GM21423 (cell line): ENCODE data around the gene PSRC1.

ENCODE experiments used
- ATAC-seq: cut with Tn5 transposase; IDR thresholded peaks from one replicate; pipeline ENCODE4 v1.9.1; 2021; ENCODE audit warnings: mild to moderate bottlenecking, moderate library complexity; ENCODE audit not compliant: unreplicated experiment

PSRC1 gene

GRCh38 chr1:109259674-109260557 is 23.0 kb downstream of the PSRC1 start:
- no peak for ATAC-seq

GRCh38 chr1:109258481-109259466 is 24.2 kb downstream of the PSRC1 start:
- ATAC-seq, result no peak

GRCh38 chr1:109257682-109258421 is 25.1 kb downstream of the PSRC1 start:
- ATAC-seq, result no peak

- no peak for ATAC-seq
These were observed 25.8 kb downstream of the PSRC1 start for GRCh38 chr1:109256971-109257681.

GRCh38 chr1:109256085-109256484 is 26.9 kb downstream of the PSRC1 start:
- ATAC-seq, result no peak

GRCh38 chr1:109255678-109256077 is 27.3 kb downstream of the PSRC1 start:
- no peak for ATAC-seq

GRCh38 chr1:109255097-109255651 is 27.8 kb downstream of the PSRC1 start:
- no peak for ATAC-seq

- no peak for ATAC-seq
These were observed 28.3 kb downstream of the PSRC1 start for GRCh38 chr1:109254621-109255096.

- no peak for ATAC-seq
These were observed 28.9 kb downstream of the PSRC1 start for GRCh38 chr1:109253803-109254620.

GRCh38 chr1:109252893-109253802 is 29.8 kb downstream of the PSRC1 start:
- no peak for ATAC-seq

- no peak for ATAC-seq
These were observed 30.6 kb downstream of the PSRC1 start for GRCh38 chr1:109252167-109252892.

GRCh38 chr1:109251277-109252166 is 31.4 kb downstream of the PSRC1 start:
- no peak for ATAC-seq

- no peak for ATAC-seq
These were observed 32.3 kb downstream of the PSRC1 start for GRCh38 chr1:109250454-109251276.

- peak; percentile 27 for ATAC-seq
These were observed 33.1 kb downstream of the PSRC1 start for GRCh38 chr1:109249654-109250401.
